Right lobe of liver (tissue), 4 donors: ENCODE measurements around the gene NUDT5.

Experiments
- CTCF ChIP-seq, 4 donors: fragments of 200-600 bp in 3 of 4; fragments of 450-650 bp in 1 of 4; IDR thresholded peaks; one replicate each; pipeline versions ENCODE4 v1.5.1 to v1.8.0; 2016 to 2022; ENCODE audit warnings: antibody characterized with exemption in 4 of 4, mild to moderate bottlenecking in 2 of 4
- POLR2A ChIP-seq: fragments of 450-650 bp; IDR thresholded peaks from one replicate; pipeline ENCODE4 v1.6.1; 2017; ENCODE audit warnings: antibody characterized with exemption, mild to moderate bottlenecking
- donor health status: DM: no; HTN: no; CAD: no.
- donor health status: DM: no; HTN: no; CAD: no.
- donor health status: DM: no; HTN: yes; CAD: no.

GRCh38 chr10:12221323-12222298 is 25.9 kb upstream of the NUDT5 start:
- TF ChIP-seq CTCF (IDR thresholded peaks at IDR 0.05) (no peak), POLR2A (no peak)
